ENCODE results near the gene KAZN.

Gene KAZN

DNA sequence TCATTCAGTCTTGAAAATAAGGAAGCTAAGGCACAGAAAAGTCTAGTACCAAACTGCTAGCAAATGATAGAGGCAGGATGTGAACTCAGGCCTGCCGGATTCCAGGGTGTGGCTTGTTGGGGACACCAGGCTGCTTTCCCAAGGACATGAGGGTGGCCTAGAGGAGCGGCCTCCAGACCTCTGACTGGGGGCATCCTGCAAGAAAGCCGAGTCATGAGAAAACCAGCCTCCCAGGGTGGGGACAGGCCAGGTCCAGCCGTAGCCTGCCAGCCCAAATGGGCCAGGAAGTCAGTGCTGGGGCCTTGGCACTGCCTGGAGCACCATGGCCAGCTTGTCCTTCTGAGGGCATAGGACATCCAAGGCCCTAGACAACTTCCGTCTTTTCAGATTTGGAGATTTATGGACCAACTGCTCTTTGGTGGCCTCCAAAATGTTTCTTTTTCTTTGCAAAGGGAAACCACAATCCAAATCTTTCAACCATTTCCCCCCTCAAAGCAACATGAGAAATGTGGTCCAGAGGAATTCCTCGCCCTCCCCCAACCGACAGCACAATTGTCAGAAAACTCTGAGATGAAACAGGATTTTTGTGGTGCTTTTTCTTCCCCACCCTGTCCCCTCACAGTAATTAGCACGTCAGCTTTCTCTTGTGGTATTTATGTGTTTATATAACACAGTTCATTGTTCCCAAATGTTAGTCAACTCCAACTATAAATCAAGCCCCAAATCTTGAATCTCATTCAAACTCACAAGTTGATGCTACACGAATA, 212.3 kb downstream of the KAZN start:
- no peaks in the 10 kb centered on the region; the same call in 1 of the 2 replicates for H3K27me3 ChIP-seq (ENCODE audit: control insufficient read depth, low read length)
- H3K36me3 ChIP-seq (ENCODE audit: control insufficient read depth, low read length), result no peaks in the 10 kb centered on the region

DNA sequence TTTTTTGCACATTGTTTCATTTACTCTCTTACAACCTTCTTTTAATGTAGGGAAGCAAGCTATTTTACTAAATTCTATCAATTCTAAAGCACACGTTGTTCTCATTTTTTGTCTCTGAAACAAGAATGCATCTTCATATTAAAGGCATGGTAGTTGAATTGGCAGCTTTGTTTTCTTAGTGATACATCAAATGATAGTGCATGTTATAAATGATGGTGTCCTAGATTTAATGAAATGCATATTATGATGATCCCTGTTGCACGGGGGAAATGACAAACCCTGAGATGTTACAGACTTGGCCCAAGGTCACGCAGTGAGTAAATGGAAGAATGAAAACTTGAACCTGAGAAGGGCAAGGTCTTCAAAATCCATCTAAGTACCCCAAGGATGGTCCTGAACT, 213.1 kb downstream of the KAZN start:
- Histone ChIP-seq H3K9me3 (ENCODE audit: control insufficient read depth, insufficient read depth, low read length) (no peaks in the 10 kb centered on the region), H3K36me3 (ENCODE audit: control insufficient read depth, low read length) (no peaks in the 10 kb centered on the region), H3F3A (ENCODE audit: control insufficient read depth, insufficient read depth) (no peaks in the 10 kb centered on the region), H3K79me2 (ENCODE audit: control insufficient read depth, low read length) (no peaks in the 10 kb centered on the region), H3K27me3 (ENCODE audit: control insufficient read depth, low read length) (peaks cover 2% of the 10 kb centered on the region; the same call in 1 of the 2 replicates), H3K4me3 (ENCODE audit: low read length) (no peak overlapping the region), H3K4me2 (ENCODE audit: low read length) (no peak overlapping the region), H3K9me2 (replicated peaks; ENCODE audit: control insufficient read depth, low read length) (no peaks in the 10 kb centered on the region), H4K20me1 (ENCODE audit: control insufficient read depth, insufficient read depth, low read depth, low read length) (no peaks in the 10 kb centered on the region), H3K27ac (ENCODE audit: low read depth, low read length) (no peak overlapping the region), H3K4me1 (ENCODE audit: control insufficient read depth, low read length) (no peaks in the 10 kb centered on the region)
- TF ChIP-seq EZH2phosphoT487 (IDR thresholded peaks at IDR 0.05; ENCODE audit: borderline replicate concordance, low read length), result no peak

More for the DNA sequence above, 212.3 kb downstream of the KAZN start:
- Histone ChIP-seq H3K4me3 (ENCODE audit: low read length) (no peak overlapping the region), H3K9me2 (replicated peaks; ENCODE audit: control insufficient read depth, low read length) (no peaks in the 10 kb centered on the region), H3K4me2 (ENCODE audit: low read length) (no peak overlapping the region), H3F3A (ENCODE audit: control insufficient read depth, insufficient read depth) (no peaks in the 10 kb centered on the region), H4K20me1 (ENCODE audit: control insufficient read depth, insufficient read depth, low read depth, low read length) (no peaks in the 10 kb centered on the region), H3K79me2 (ENCODE audit: control insufficient read depth, low read length) (no peaks in the 10 kb centered on the region), H3K4me1 (ENCODE audit: control insufficient read depth, low read length) (no peaks in the 10 kb centered on the region), H3K9me3 (ENCODE audit: control insufficient read depth, insufficient read depth, low read length) (no peaks in the 10 kb centered on the region), H3K27ac (ENCODE audit: low read depth, low read length) (no peak overlapping the region)
- TF ChIP-seq, protein P1, sequence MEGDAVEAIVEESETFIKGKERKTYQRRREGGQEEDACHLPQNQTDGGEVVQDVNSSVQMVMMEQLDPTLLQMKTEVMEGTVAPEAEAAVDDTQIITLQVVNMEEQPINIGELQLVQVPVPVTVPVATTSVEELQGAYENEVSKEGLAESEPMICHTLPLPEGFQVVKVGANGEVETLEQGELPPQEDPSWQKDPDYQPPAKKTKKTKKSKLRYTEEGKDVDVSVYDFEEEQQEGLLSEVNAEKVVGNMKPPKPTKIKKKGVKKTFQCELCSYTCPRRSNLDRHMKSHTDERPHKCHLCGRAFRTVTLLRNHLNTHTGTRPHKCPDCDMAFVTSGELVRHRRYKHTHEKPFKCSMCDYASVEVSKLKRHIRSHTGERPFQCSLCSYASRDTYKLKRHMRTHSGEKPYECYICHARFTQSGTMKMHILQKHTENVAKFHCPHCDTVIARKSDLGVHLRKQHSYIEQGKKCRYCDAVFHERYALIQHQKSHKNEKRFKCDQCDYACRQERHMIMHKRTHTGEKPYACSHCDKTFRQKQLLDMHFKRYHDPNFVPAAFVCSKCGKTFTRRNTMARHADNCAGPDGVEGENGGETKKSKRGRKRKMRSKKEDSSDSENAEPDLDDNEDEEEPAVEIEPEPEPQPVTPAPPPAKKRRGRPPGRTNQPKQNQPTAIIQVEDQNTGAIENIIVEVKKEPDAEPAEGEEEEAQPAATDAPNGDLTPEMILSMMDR (IDR thresholded peaks at IDR 0.05; ENCODE audit: low read depth, low read length, poor library complexity, severe bottlenecking), result no peak
- TF ChIP-seq EZH2phosphoT487 (IDR thresholded peaks at IDR 0.05; ENCODE audit: borderline replicate concordance, low read length), result no peak

DNA sequence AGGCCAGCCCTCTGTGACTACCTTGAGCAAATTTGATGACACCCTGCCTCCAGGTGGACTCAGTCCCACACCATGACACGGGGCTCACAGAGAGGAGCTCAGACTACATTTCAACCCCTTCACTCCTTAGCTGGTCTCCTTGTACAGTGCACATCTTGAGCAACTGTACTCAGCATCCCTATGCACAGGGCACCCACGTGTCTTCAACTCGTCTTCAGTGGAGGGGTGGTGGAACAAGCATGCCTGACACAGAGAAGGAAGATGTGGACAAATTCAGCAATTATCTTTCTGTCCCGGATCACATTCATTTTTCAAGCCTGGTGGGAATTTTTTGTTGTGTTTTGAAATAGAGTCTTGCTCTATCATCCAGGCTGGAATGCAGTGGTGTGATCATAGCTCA, 213.7 kb downstream of the KAZN start:
- peaks cover 4% of the 10 kb centered on the region; the same call in 1 of the 2 replicates for H3K27me3 ChIP-seq (ENCODE audit: control insufficient read depth, low read length)
- no peaks in the 10 kb centered on the region for H3K9me3 ChIP-seq (ENCODE audit: control insufficient read depth, insufficient read depth, low read length)
- H4K20me1 ChIP-seq (ENCODE audit: control insufficient read depth, insufficient read depth, low read depth, low read length), result no peaks in the 10 kb centered on the region
- H3K36me3 ChIP-seq (ENCODE audit: control insufficient read depth, low read length), result no peaks in the 10 kb centered on the region
- no peak overlapping the region for H3K4me3 ChIP-seq (ENCODE audit: low read length)
- no peaks in the 10 kb centered on the region for H3K4me1 ChIP-seq (ENCODE audit: control insufficient read depth, low read length)
- H3K27ac ChIP-seq (ENCODE audit: low read depth, low read length), result no peak overlapping the region
- no peak overlapping the region for H3K4me2 ChIP-seq (ENCODE audit: low read length)
- TF ChIP-seq EZH2phosphoT487 (IDR thresholded peaks at IDR 0.05; ENCODE audit: borderline replicate concordance, low read length), result no peak
- TF ChIP-seq, protein P1 (IDR thresholded peaks at IDR 0.05; ENCODE audit: low read depth, low read length, poor library complexity, severe bottlenecking), result no peak
- no peaks in the 10 kb centered on the region for H3F3A ChIP-seq (ENCODE audit: control insufficient read depth, insufficient read depth)
- no peaks in the 10 kb centered on the region for H3K79me2 ChIP-seq (ENCODE audit: control insufficient read depth, low read length)
- no peaks in the 10 kb centered on the region for H3K9me2 ChIP-seq (replicated peaks; ENCODE audit: control insufficient read depth, low read length)

DNA sequence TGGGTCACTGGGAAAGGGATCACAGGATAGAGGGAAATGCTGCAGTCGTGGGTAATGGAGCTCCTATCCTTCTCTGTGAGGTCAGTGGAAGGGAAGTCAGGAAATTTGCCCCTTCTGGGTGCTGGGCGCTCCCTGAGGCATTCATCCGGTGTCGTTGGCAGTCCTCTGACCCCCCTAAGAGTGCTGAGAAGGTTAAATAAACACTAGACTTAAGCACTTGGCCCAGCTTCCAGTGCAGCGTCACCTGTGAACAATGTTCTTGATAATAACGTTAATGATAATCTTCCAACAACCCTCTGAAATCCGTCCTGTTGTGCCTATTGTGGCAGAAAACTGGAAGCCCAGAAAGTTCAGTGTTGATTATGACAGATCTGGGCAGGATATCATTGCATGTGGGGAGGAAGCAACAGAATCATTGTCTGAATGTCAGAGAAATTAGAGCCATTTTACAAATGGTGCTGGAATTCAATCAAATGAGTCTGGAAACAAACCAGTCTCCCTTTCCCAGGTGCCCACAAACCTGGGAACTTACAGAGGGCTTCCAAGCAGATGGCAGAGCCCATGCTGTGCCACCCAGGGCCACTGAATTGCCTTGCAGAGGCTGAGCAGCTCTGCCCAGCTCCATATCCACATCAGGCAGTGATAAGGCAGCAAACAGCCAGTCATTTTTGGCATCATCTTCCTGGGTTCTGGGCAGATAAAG, 216.8 kb downstream of the KAZN start:
- Histone ChIP-seq H3K79me2 (ENCODE audit: control insufficient read depth, low read length) (no peaks in the 10 kb centered on the region), H3K9me3 (ENCODE audit: control insufficient read depth, insufficient read depth, low read length) (no peaks in the 10 kb centered on the region), H3F3A (ENCODE audit: control insufficient read depth, insufficient read depth) (no peaks in the 10 kb centered on the region), H4K20me1 (ENCODE audit: control insufficient read depth, insufficient read depth, low read depth, low read length) (no peaks in the 10 kb centered on the region), H3K4me2 (ENCODE audit: low read length) (no peak overlapping the region), H3K36me3 (ENCODE audit: control insufficient read depth, low read length) (no peaks in the 10 kb centered on the region), H3K27ac (ENCODE audit: low read depth, low read length) (no peak overlapping the region), H3K4me3 (ENCODE audit: low read length) (no peak overlapping the region), H3K9me2 (replicated peaks; ENCODE audit: control insufficient read depth, low read length) (no peaks in the 10 kb centered on the region), H3K27me3 (ENCODE audit: control insufficient read depth, low read length) (peaks cover 6% of the 10 kb centered on the region; the same call in 1 of the 2 replicates), H3K4me1 (ENCODE audit: control insufficient read depth, low read length) (no peaks in the 10 kb centered on the region)
- TF ChIP-seq EZH2phosphoT487 (IDR thresholded peaks at IDR 0.05; ENCODE audit: borderline replicate concordance, low read length), result no peak
- TF ChIP-seq, protein P1 (IDR thresholded peaks at IDR 0.05; ENCODE audit: low read depth, low read length, poor library complexity, severe bottlenecking), result no peak
